Activated CD8-positive, alpha-beta memory T cell treated with anti-CD3 and anti-CD28 coated beads, Interleukin-2, amount 10 ng/mL, durations not matched to agents 7 days and 5 days (primary cell): ENCODE measurements around the gene FAM110A. TPM values are rescaled to one million over a fixed set of nuclear protein-coding genes. Genes with fewer than 3 reads are reported as not detected.

ENCODE experiments used
- ATAC-seq: fragments of 150-1000 bp; cut with Tn5 transposase; one replicate; pipeline ENCODE4 v1.10.0; 2021; ENCODE audit warnings: moderate library complexity
- CTCF ChIA-PET: fragments of 350-600 bp; sonication (Branson Sonifier 250); formaldehyde crosslinking; loops from one replicate; lab custom pipeline; 2021; ENCODE audit warnings: antibody characterized with exemption; lab: Charles Lee
- DNase-seq: peaks from one replicate; pipeline ENCODE4 v3.0.0-alpha.2; 2020
- H3K27ac Mint-ChIP-seq: one replicate; pipeline ENCODE4 v1.8.0; 2021; ENCODE audit warnings: mild to moderate bottlenecking, mixed read lengths
- H3K27me3 Mint-ChIP-seq: one replicate; pipeline ENCODE4 v1.8.0; 2021; ENCODE audit warnings: mixed read lengths
- H3K36me3 Mint-ChIP-seq: one replicate; pipeline ENCODE4 v1.8.0; 2021; ENCODE audit warnings: mild to moderate bottlenecking, mixed read lengths
- H3K4me1 Mint-ChIP-seq: one replicate; pipeline ENCODE4 v1.8.0; 2021; ENCODE audit warnings: mixed read lengths
- H3K4me3 Mint-ChIP-seq: one replicate; pipeline ENCODE4 v1.8.0; 2021; ENCODE audit warnings: mild to moderate bottlenecking, moderate library complexity, mixed read lengths
- H3K9me3 Mint-ChIP-seq: one replicate; pipeline ENCODE4 v1.8.0; 2022; ENCODE audit warnings: low read depth, mixed read lengths
- total RNA-seq, 2 experiments: library from RNA; stranded (reverse); gene quantifications; one replicate each; pipeline ENCODE4 v1.2.3, GENCODE V29; 2021

Gene FAM110A
- total RNA-seq, 2 experiments from 2014 or later: 34.3 to 37.0 TPM

DNA sequence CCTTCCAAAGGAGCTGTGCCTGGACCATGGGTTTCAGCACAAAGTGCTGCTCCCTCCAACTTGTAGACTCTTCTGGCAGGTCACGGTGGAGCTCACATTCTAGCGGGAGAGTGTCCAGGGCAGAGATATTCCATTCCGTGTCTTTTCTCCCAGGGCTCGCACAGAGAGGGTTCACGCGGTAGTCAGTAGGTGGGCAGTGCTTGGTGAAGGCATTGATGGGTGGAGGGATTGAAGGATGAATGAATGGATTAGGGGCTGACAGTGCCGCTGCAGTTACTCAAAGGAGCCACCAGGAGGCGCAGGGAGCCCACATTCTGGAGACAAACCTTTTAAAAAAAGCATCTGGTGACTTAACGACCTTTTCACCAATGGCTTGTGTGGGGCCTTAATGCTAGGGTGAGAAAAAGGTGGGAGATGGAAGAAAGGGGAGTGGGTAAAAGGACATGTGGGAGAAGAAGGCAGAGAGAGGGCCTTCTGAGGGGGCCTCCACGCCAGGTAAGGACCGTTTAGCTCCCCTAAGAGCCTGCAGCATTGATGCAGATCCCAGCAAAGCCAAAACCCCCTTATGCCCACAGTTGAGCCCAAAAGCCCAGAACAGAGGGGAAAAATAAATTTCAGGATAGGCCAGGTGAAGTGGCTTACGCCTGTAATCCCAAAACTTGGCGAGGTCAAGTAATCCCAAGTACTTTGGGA, 17.5 kb upstream of the FAM110A start:
- Mint-ChIP-seq H3K27me3 (peaks cover 5% of the 10 kb centered on the region), H3K9me3 (no peaks in the 10 kb centered on the region), H3K4me3 (no peak overlapping the region), H3K36me3 (no peaks in the 10 kb centered on the region), H3K4me1 (peaks cover 5% of the 10 kb centered on the region), H3K27ac (no peak overlapping the region)
- peak; percentile 70 for DNase-seq
- CTCF ChIA-PET: interaction anchor here (0.6 to 6.6 kb wide), 13 partner anchors 12 to 397 kb away, joined by 3 to 208 read pairs (median 5); partner anchors contain the start of gene FAM110A
- peak; percentile 48 for ATAC-seq

DNA sequence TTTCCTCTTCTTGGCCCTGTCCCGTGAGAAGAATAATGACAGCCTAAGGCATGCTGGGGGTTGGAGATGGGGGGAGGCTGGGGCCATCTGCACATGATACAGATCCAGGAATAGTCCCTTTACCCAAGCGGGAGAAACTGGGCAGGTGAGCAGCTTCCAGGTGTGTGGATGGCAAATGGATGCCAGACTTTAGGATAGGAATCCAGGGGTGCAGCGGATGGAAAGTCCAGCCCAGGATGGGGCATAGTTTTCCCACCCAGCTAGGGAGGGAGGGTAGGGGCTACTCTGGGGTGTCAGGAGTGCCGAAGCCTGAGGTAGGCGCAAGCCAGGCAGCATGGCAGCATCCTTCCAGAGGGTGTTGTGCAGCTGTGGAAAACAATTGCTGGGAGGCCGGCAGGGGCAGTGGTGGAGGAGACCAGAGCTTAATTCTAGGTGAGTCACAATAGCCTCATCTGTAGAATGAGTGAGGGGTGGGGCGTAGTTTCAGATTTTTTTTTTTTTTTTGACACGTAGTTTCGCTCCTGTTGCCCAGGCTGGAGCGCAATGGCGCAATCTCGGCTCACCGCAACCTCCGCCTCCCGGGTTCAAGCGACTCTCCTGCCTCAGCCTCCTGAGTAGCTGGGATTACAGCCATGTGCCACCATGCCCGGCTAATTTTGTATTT, 15.4 kb upstream of the FAM110A start:
- Mint-ChIP-seq H3K27me3 (no peaks in the 10 kb centered on the region), H3K27ac (no peak overlapping the region), H3K4me1 (peaks cover 5% of the 10 kb centered on the region), H3K4me3 (no peak overlapping the region), H3K36me3 (no peaks in the 10 kb centered on the region), H3K9me3 (no peaks in the 10 kb centered on the region)
- no peak for DNase-seq
- CTCF ChIA-PET: interaction anchor here (0.7 to 6.6 kb wide), 25 partner anchors 8 to 465 kb away, joined by 3 to 208 read pairs (median 4); partner anchors contain the start of gene FAM110A
- no peak for ATAC-seq

DNA sequence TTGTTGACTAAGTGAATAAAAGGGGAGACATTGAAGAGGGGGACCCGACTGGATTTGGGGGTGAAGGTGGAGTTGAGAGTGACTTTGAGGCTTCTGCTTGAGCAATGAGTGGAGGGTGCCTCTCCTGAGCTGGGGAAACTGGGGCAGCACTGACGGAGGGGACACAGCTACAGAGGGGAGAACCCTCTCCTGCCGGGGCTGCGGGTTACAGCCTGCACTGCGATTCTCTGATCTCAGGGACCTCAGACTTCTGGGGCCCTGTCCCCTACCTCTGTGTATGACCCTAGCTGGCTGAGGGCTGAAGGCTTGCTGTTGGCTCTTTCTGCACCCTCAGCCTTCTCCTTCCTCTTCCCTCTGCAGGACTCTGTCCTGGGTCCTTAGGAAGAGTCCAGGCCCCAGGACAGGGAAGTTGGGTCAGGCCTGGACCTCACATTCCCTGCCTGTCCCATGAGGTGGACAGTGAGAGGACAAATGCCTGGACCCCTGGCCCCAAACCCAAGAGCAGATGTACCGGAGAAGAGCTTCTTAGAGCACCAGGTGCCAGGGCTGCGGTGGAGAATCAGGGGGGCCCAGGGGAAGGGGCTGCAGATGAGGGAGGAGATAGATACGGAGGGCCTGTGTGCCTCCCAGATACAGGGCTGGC, 13.7 kb upstream of the FAM110A start:
- DNase-seq (no peak), ATAC-seq (no peak)
- CTCF ChIA-PET: interaction anchor here (0.7 to 6.6 kb wide), 3 partner anchors 10 to 288 kb away, joined by 3 to 208 read pairs (median 4); no protein-coding TSS in a partner anchor
- Mint-ChIP-seq H3K9me3 (no peaks in the 10 kb centered on the region), H3K27ac (no peak overlapping the region), H3K27me3 (no peaks in the 10 kb centered on the region), H3K4me1 (peaks cover 5% of the 10 kb centered on the region), H3K36me3 (no peaks in the 10 kb centered on the region), H3K4me3 (no peak overlapping the region)

DNA sequence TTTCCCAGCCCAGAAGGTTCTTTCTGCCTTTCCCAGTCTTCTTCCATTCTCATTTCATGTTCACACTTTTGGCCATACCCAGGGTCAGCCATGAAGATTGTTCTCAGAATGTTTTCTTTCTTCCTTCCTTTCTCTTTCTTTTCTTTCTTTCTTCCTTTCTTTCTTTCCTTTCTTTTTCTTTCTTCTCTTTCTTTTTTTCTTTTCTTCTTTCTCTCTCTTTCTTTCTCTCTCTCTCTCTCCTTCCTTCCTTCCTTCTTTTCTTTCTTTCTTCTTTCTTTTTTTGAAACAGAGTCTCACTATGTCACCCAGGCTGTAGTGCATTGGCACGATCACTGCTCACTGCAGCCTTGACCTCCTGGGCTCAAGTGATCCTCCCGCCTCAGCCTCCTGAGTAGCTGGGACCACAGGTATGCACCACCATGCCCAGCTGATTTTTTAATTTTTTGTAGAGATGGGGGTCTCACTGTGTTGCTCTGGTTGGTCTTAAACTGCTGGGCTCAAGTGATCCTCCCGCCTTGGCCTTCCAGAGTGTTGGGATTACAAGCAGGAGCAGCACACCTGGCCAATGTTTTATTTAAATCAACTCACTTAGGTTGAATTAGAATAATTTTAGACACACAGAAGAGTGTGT, 13.1 kb upstream of the FAM110A start:
- Mint-ChIP-seq H3K36me3 (no peaks in the 10 kb centered on the region), H3K9me3 (no peaks in the 10 kb centered on the region), H3K4me1 (peaks cover 6% of the 10 kb centered on the region), H3K27ac (peak overlapping the region; percentile 33), H3K27me3 (no peaks in the 10 kb centered on the region), H3K4me3 (no peak overlapping the region)
- CTCF ChIA-PET: interaction anchor here (6.6 kb wide), 1 partner anchor 136 kb away, joined by 208 read pairs; no protein-coding TSS in a partner anchor
- no peak for DNase-seq
- ATAC-seq: no peak

DNA sequence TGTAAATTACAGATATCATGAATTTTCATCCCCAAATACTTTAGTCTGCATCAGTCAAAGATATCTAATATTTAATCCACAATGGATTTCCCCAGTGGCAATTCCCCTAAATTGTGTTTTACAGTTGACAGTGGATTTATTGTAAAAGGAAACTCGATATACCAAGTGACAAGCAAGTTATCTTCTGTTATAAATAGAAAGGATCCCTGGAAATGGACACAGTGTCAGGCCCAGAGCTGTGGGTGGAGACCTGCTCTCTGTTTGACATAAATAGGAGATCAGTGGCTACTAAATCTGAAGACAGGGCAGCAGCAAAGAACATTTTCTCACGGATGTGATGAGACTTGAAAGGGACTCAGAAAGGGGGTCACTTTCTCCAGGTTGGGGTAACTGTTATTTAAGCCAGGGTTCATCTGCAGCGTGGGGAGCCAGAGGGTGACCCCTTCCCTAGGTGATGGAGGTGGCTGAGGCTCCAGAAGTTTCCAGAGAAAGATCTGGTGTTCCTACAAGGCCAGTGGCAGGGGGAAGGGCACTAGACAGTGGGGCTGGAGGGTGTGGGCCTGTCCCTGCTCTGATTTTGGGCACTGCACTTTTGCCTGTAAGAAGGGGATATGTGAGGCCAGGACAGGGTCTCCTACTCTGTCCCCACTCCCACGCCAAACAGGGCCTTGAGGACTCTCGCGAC, 12.3 kb upstream of the FAM110A start:
- ATAC-seq (no peak), DNase-seq (no peak)
- Mint-ChIP-seq H3K36me3 (no peaks in the 10 kb centered on the region), H3K27me3 (no peaks in the 10 kb centered on the region), H3K9me3 (no peaks in the 10 kb centered on the region), H3K4me3 (no peak overlapping the region), H3K4me1 (peaks cover 11% of the 10 kb centered on the region), H3K27ac (no peak overlapping the region)
- CTCF ChIA-PET: no interaction called here

DNA sequence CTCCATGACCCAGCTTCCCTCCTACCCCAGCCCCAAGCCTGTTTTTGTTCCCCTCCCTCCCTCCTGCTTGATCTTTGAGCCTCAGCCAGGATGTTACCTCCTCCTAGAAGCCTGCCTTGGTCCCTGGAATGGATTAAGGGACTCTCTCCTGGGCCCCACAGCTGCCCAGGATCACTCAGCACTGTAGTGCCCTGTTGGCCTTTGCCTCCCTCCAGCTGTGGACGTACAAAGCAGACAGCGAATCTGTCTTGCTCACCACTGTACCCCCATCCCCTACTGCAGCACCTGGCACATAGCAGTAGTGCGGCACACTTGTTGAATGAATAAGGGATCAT, 11.8 kb upstream of the FAM110A start:
- Mint-ChIP-seq H3K4me3 (no peak overlapping the region), H3K4me1 (peaks cover 11% of the 10 kb centered on the region), H3K27me3 (no peaks in the 10 kb centered on the region), H3K27ac (no peak overlapping the region), H3K36me3 (no peaks in the 10 kb centered on the region), H3K9me3 (no peaks in the 10 kb centered on the region)
- ATAC-seq (no peak), DNase-seq (peak; percentile 36)
- CTCF ChIA-PET: no interaction called here

DNA sequence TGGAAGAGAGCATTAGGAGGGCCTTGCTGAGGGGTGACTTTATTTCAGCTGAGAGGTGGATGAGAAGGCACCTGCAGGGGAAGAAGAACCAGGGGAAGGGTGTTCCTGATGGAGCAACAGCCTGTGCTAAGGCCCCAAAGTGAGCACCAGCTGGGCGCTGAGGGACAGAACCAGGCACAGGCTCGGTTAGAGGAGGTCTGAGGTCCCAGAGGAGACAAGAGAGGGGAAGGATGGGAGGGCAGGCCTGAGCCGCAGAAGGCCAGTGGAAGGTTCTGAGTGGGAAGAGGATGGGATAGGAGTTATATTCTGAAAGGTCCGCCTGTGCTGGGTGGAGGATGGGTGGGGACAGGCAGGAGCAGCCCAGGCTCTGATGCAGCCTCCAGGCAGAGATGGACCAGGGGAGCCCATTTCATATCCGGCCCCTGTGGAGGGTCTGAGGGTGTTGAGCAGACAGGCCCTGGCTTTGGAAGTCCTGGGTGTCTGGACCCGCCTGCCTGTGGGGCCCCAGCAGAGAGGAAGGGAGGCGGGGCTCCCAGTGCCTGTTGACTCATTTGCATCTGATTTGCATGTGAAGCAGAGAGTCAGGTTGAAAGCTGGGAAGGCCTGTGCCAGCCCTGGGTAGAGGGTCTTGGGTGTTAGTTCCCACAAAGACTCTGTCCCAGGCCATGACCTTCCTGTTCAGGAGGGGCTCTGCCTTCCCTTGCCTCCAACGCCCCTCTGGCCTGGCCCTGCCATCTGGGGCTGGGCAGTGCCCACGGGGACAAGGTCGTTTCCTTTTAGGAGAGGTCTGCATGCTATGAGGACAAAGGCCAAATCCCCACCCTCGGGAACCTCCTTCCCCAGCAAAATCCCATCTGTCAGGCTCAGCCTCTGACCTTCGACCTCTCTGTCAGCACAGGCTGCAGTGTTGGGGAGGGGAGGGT, 10.6 kb upstream of the FAM110A start:
- Mint-ChIP-seq H3K36me3 (no peaks in the 10 kb centered on the region), H3K27ac (no peak overlapping the region), H3K9me3 (no peaks in the 10 kb centered on the region), H3K4me3 (no peak overlapping the region), H3K27me3 (no peaks in the 10 kb centered on the region), H3K4me1 (peaks cover 11% of the 10 kb centered on the region)
- CTCF ChIA-PET: interaction anchor here (2.1 kb wide), 1 partner anchor 133 kb away, joined by 4 read pairs; no protein-coding TSS in a partner anchor
- ATAC-seq: no peak
- DNase-seq: peak; percentile 38

DNA sequence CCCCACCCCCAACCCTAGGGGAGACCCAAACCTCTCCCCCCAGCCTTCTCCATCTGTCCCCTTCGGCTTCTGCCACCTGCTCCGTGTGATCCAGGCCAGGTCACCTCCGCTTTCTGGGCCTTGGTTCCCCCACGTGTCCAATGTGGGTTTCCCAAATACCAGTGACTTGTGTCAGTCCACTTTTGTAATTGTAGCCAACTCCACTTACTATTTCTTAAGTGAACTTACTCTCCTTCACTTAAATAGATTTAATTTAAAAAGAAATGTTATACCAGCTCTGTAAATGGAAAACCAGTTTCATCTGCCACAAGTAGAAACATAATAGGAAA, 10.0 kb upstream of the FAM110A start:
- peaks cover 11% of the 10 kb centered on the region for H3K4me1 Mint-ChIP-seq
- CTCF ChIA-PET: interaction anchor here (2.1 kb wide), 1 partner anchor 132 kb away, joined by 4 read pairs; no protein-coding TSS in a partner anchor
- H3K9me3 Mint-ChIP-seq: no peaks in the 10 kb centered on the region
- H3K36me3 Mint-ChIP-seq: no peaks in the 10 kb centered on the region
- no peak overlapping the region for H3K27ac Mint-ChIP-seq
- ATAC-seq: no peak
- no peak for DNase-seq
- no peaks in the 10 kb centered on the region for H3K27me3 Mint-ChIP-seq
- no peak overlapping the region for H3K4me3 Mint-ChIP-seq

DNA sequence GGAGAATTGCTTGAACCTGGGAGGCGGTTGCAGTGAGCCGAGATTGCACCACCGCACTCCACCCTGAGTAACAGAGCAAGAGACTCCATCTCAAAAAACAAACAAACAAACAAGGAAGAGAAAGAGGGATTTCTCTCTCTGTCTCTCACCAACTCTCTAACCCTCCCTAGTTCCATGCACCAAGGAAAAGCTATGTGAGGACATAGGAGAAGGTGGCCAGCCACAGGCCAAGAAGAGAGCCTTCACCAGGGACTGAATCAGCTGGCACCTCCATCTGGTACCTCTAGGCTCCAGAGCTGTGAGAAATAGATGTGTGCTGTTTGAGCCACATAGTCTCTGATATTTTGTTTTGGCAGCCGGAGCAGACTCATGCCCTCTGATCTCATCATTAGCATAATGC, 9.0 kb upstream of the FAM110A start:
- Mint-ChIP-seq H3K9me3 (no peaks in the 10 kb centered on the region), H3K36me3 (no peaks in the 10 kb centered on the region), H3K4me3 (no peak overlapping the region), H3K27me3 (no peaks in the 10 kb centered on the region), H3K27ac (no peak overlapping the region), H3K4me1 (peaks cover 19% of the 10 kb centered on the region)
- DNase-seq: peak; percentile 34
- ATAC-seq: no peak
- CTCF ChIA-PET: interaction anchor here (2.1 kb wide), 1 partner anchor 131 kb away, joined by 4 read pairs; no protein-coding TSS in a partner anchor

DNA sequence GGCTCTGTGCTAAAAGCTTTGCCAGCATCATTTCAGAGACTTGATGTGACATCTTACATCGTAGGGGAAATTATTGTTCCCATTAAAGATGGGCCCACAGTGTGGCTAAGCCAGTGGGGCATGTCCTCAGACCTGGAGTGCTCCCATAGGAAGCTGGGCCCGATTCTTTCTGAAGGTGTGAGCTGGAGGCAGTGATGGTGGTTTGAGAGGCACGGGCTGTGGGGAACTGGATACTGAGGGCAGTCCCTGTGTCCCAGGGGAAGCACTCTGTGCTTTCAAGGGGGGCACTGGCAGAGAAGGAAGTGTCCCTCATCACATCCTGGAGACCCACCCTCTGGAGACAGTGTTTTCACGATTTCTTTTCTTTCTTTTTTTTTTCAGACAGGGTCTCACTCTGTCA, 8.6 kb upstream of the FAM110A start:
- peak; percentile 28 for DNase-seq
- Mint-ChIP-seq H3K27ac (no peak overlapping the region), H3K4me1 (peaks cover 19% of the 10 kb centered on the region), H3K27me3 (no peaks in the 10 kb centered on the region), H3K36me3 (no peaks in the 10 kb centered on the region), H3K9me3 (no peaks in the 10 kb centered on the region), H3K4me3 (no peak overlapping the region)
- CTCF ChIA-PET: interaction anchor here (2.1 kb wide), 1 partner anchor 131 kb away, joined by 4 read pairs; no protein-coding TSS in a partner anchor
- ATAC-seq: no peak

DNA sequence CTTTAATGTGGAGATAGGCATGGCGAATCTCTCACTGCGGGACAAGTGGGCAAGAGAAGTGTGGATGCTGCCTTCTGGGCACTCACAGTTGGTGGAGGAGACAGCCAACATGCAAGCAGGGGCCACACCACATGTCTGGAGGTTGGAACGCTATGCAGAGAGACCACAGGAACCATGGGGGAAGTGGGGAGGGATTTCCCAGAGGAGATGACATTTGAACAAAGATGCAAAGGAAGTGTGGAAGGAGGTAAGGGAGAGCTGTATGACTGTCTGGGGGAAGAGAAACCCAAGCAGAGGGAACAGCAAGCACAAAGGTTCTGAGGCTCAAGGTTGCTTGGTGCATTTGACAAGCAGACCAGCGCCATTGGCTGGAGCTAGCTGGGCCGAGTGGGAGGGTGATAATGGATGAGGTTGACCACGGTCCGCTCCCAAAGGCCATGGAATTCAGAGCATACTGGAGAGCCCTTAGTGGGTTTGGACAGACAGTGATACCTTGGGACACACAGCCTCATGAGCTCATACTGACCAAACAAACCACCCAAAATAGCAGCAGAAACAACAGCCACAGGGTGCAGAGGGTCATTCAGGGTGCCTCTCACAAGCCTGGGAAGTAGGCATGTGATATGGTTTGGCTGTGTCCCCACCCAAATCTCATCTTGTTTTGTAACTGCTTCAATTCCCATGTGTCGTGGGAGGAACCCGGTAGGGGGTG, 7.6 kb upstream of the FAM110A start:
- ATAC-seq (no peak), DNase-seq (peak; percentile 29)
- H3K27me3 Mint-ChIP-seq: no peaks in the 10 kb centered on the region
- H3K36me3 Mint-ChIP-seq: no peaks in the 10 kb centered on the region
- no peaks in the 10 kb centered on the region for H3K9me3 Mint-ChIP-seq
- CTCF ChIA-PET: interaction anchor here (2.1 to 2.5 kb wide), 2 partner anchors 129 to 132 kb away, joined by 5 to 10 read pairs; no protein-coding TSS in a partner anchor
- no peak overlapping the region for H3K27ac Mint-ChIP-seq
- H3K4me3 Mint-ChIP-seq: no peak overlapping the region
- H3K4me1 Mint-ChIP-seq: peaks cover 15% of the 10 kb centered on the region
